Measurements from ENCODE around the gene APBB1IP.

- TF ChIP-seq CTCF (IDR thresholded peaks at IDR 0.05; ENCODE audit: low read depth, low read length, poor library complexity, severe bottlenecking) = no peak
- no peak for TF ChIP-seq EZH2phosphoT487 (IDR thresholded peaks at IDR 0.05; ENCODE audit: borderline replicate concordance, low read length)
Observed at GRCh38 chr10:26507441-26507840, 69.3 kb downstream of the APBB1IP start.

Data from DOHH2 (cell line).